DOHH2 (cell line): ENCODE results near the gene HOXB7.

ENCODE experiments used
- EZH2phosphoT487 ChIP-seq: fragments of 200-600 bp; sonication (generic); IDR thresholded peaks from 2 replicates; pipeline ENCODE4 v1.6.1; 2017; ENCODE audit warnings: borderline replicate concordance, mild to moderate bottlenecking, antibody characterized with exemption, low read length, moderate library complexity, mixed read lengths
- TF ChIP-seq, protein P1 (sequence below): fragments of 200-600 bp; sonication (generic); IDR thresholded peaks from one replicate; pipeline ENCODE4 v1.5.1; 2014; ENCODE audit warnings: antibody characterized with exemption, mild to moderate bottlenecking, low read depth, low read length; ENCODE audit not compliant: poor library complexity, severe bottlenecking

DNA sequence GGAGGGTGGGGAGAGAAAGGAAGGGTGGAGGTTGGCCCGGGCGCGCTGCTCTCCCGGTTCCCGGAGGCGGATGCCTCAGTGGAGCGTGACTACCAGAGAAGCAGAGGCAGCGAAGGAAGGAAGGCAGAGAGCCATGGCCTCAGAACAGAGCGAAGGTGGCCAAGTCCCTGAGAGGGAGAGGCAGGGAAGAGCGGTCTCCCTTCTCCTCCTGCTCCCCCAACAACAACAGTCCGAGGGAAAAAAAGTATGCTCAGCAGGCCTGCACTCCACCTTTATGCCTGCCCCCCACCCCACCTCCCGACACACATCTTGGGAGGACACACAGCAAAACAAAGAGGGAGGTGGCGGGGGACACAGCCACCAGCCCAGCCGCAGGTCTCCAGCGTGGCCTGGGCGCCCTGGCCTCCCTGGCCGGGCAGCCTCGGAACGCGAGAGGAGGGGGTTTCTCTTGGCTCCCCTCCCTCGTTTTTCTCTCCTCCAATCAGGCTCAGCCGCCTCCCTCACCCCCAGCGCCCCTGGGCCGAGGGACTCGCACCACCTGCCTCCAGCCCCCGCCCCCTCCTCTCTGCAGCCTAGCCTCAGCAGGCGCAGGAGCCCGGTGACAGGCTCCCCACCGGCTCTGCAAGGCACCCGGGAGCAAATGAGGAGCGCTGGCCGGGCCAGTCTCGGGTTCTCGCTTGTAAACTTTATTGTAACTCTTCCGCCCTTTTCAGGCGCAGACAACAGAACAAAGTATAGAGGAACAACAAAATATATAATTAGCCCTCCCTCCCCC lies 1.1 kb upstream of the HOXB7 start:
- TF ChIP-seq, protein P1, sequence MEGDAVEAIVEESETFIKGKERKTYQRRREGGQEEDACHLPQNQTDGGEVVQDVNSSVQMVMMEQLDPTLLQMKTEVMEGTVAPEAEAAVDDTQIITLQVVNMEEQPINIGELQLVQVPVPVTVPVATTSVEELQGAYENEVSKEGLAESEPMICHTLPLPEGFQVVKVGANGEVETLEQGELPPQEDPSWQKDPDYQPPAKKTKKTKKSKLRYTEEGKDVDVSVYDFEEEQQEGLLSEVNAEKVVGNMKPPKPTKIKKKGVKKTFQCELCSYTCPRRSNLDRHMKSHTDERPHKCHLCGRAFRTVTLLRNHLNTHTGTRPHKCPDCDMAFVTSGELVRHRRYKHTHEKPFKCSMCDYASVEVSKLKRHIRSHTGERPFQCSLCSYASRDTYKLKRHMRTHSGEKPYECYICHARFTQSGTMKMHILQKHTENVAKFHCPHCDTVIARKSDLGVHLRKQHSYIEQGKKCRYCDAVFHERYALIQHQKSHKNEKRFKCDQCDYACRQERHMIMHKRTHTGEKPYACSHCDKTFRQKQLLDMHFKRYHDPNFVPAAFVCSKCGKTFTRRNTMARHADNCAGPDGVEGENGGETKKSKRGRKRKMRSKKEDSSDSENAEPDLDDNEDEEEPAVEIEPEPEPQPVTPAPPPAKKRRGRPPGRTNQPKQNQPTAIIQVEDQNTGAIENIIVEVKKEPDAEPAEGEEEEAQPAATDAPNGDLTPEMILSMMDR: no peak
- TF ChIP-seq EZH2phosphoT487: no peak
